Measurements from ENCODE around the gene PRKCA.

PRKCA gene

GRCh38 chr17:66413559-66414520 is 111.4 kb downstream of the PRKCA start:
- Histone ChIP-seq H3K4me3 (no peak overlapping the region), H3K27ac (no peak overlapping the region), H3K9me3 (no peaks in the 10 kb centered on the region), H3K27me3 (no peaks in the 10 kb centered on the region), H3K4me1 (no peaks in the 10 kb centered on the region), H3K36me3 (no peaks in the 10 kb centered on the region)
- DNase-seq, result no peak
- no peak for TF ChIP-seq CTCF (IDR thresholded peaks at IDR 0.05)
- intact Hi-C loops (cut with DNase I; ENCODE audit: low total_unique reads), result no loop called here

- Histone ChIP-seq H3K27me3 (no peaks in the 10 kb centered on the region), H3K9me3 (no peaks in the 10 kb centered on the region), H3K4me1 (no peaks in the 10 kb centered on the region), H3K4me3 (no peak overlapping the region), H3K36me3 (no peaks in the 10 kb centered on the region), H3K27ac (no peak overlapping the region)
- intact Hi-C loops (cut with DNase I; ENCODE audit: low total_unique reads), result no loop called here
- TF ChIP-seq CTCF (IDR thresholded peaks at IDR 0.05), result no peak
- DNase-seq, result no peak
Measured at GRCh38 chr17:66414561-66415175, 112.3 kb downstream of the PRKCA start.

GRCh38 chr17:66415366-66416206 is 113.2 kb downstream of the PRKCA start:
- no peak for DNase-seq
- H3K27ac ChIP-seq, result no peak overlapping the region
- H3K36me3 ChIP-seq, result no peaks in the 10 kb centered on the region

GRCh38 chr17:66416207-66416940 is 114.0 kb downstream of the PRKCA start:
- H3K27me3 ChIP-seq, result no peaks in the 10 kb centered on the region
- no peaks in the 10 kb centered on the region for H3K36me3 ChIP-seq
- no peak overlapping the region for H3K27ac ChIP-seq
- H3K9me3 ChIP-seq, result no peaks in the 10 kb centered on the region
- TF ChIP-seq CTCF (IDR thresholded peaks at IDR 0.05), result no peak
- no peaks in the 10 kb centered on the region for H3K4me1 ChIP-seq
- no peak for DNase-seq
- H3K4me3 ChIP-seq, result no peak overlapping the region
- intact Hi-C loops (cut with DNase I; ENCODE audit: low total_unique reads), result no loop called here

More at GRCh38 chr17:66415366-66416206, 113.2 kb downstream of the PRKCA start:
- Histone ChIP-seq H3K27me3 (no peaks in the 10 kb centered on the region), H3K4me3 (no peak overlapping the region), H3K9me3 (no peaks in the 10 kb centered on the region), H3K4me1 (no peaks in the 10 kb centered on the region)
- intact Hi-C loops (cut with DNase I; ENCODE audit: low total_unique reads), result no loop called here
- no peak for TF ChIP-seq CTCF (IDR thresholded peaks at IDR 0.05)

- Histone ChIP-seq H3K4me1 (no peaks in the 10 kb centered on the region), H3K27ac (no peak overlapping the region), H3K4me3 (no peak overlapping the region), H3K9me3 (no peaks in the 10 kb centered on the region), H3K27me3 (no peaks in the 10 kb centered on the region), H3K36me3 (no peaks in the 10 kb centered on the region)
- DNase-seq, result no peak
- intact Hi-C loops (cut with DNase I; ENCODE audit: low total_unique reads), result no loop called here
- TF ChIP-seq CTCF (IDR thresholded peaks at IDR 0.05), result no peak
Measured at GRCh38 chr17:66417300-66417719, 114.9 kb downstream of the PRKCA start.

Measured in tibial artery (tissue), 4 donors.